Activated CD4-positive, CD25-positive, alpha-beta regulatory T cell (primary cell): ENCODE results near the gene AMPH.

Source experiments
- DNase-seq, 4 experiments: peaks; one replicate each; lab custom pipeline; 2025; lab: John Stamatoyannopoulos, UW

The AMPH gene

GRCh38 chr7:38462819-38463218, 168.4 kb downstream of the AMPH start:
- DNase-seq, result no peak

- DNase-seq, result no peak
These were observed 169.3 kb downstream of the AMPH start for GRCh38 chr7:38461887-38462286.

GRCh38 chr7:38453826-38454225, 177.3 kb downstream of the AMPH start:
- no peak for DNase-seq

- no peak for DNase-seq
These were observed 178.0 kb downstream of the AMPH start for GRCh38 chr7:38453168-38453567.

- DNase-seq, result no peak
These were observed 178.5 kb downstream of the AMPH start for GRCh38 chr7:38452681-38453108.

GRCh38 chr7:38451840-38452239, 179.3 kb downstream of the AMPH start:
- no peak for DNase-seq

- DNase-seq, result no peak
These were observed 182.5 kb downstream of the AMPH start for GRCh38 chr7:38448584-38449234.

GRCh38 chr7:38448054-38448453, 183.1 kb downstream of the AMPH start:
- no peak for DNase-seq

GRCh38 chr7:38438970-38439369, 192.2 kb downstream of the AMPH start:
- no peak for DNase-seq

GRCh38 chr7:38432671-38433070, 198.5 kb downstream of the AMPH start:
- no peak for DNase-seq

GRCh38 chr7:38432080-38432479, 199.1 kb downstream of the AMPH start:
- no peak for DNase-seq

GRCh38 chr7:38429057-38429456, 202.1 kb downstream of the AMPH start:
- DNase-seq, result no peak

- DNase-seq, result no peak
These were observed 203.1 kb downstream of the AMPH start for GRCh38 chr7:38428041-38428440.

- no peak for DNase-seq
These were observed 203.8 kb downstream of the AMPH start for GRCh38 chr7:38427279-38427955.

- no peak for DNase-seq
These were observed 205.7 kb downstream of the AMPH start for GRCh38 chr7:38425509-38425908.

- DNase-seq, result no peak
These were observed 206.3 kb downstream of the AMPH start for GRCh38 chr7:38424750-38425463.

- no peak for DNase-seq
These were observed 217.4 kb downstream of the AMPH start for GRCh38 chr7:38413784-38414183.

GRCh38 chr7:38411404-38411803, 219.8 kb downstream of the AMPH start:
- DNase-seq, result no peak

- DNase-seq, result no peak
These were observed 221.1 kb downstream of the AMPH start for GRCh38 chr7:38410056-38410455.

GRCh38 chr7:38409531-38409930, 221.6 kb downstream of the AMPH start:
- DNase-seq, result no peak

GRCh38 chr7:38398725-38399321, 232.3 kb downstream of the AMPH start:
- DNase-seq, result peak; percentile 4 to 26 (median 12)

GRCh38 chr7:38396852-38397251, 234.3 kb downstream of the AMPH start:
- DNase-seq, result no peak
